ENCODE measurements around the gene NXNL2.
A peak's percentile ranks its signal among the peaks of the same experiment; 100 is the strongest.

NXNL2 gene

GRCh38 chr9:88578121-88579049 is 43.4 kb downstream of the NXNL2 start:
- peak; percentile 65 for DNase-seq

DNA sequence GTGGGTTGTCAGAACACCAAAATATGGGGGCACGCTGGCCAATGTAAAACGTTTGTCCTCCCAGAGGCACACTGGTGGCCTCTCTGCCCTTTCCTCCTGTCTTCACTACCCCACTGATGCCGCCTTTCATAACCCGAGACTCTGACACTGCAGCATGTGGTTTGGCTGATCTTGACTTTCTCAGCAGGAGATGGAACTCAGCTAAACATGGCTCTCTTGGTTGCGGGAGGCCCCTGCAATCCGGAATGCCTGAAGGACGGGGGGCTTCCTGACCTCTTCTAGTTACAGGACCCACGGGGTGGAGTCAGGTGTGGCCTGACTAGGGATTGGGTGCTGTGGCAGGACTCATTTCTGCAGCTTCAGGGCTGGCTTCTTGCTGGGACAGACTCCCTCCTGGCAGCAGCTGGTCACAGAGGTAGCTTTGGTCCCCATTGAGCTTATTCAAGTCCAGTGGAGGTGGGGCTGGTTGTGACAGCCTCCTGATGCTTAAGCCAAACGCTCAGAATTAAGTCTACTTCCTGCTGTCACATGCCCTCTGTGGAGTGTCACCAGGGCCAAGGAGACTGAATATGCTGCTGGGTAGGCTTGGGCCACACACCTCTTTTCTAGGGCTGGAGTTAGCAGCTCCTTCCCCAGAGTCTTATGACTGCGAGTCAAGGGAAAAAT is 44.2 kb downstream of the NXNL2 start:
- no peak for DNase-seq

- no peak for DNase-seq
These were observed 46.0 kb downstream of the NXNL2 start for GRCh38 chr9:88580961-88581360.

DNA sequence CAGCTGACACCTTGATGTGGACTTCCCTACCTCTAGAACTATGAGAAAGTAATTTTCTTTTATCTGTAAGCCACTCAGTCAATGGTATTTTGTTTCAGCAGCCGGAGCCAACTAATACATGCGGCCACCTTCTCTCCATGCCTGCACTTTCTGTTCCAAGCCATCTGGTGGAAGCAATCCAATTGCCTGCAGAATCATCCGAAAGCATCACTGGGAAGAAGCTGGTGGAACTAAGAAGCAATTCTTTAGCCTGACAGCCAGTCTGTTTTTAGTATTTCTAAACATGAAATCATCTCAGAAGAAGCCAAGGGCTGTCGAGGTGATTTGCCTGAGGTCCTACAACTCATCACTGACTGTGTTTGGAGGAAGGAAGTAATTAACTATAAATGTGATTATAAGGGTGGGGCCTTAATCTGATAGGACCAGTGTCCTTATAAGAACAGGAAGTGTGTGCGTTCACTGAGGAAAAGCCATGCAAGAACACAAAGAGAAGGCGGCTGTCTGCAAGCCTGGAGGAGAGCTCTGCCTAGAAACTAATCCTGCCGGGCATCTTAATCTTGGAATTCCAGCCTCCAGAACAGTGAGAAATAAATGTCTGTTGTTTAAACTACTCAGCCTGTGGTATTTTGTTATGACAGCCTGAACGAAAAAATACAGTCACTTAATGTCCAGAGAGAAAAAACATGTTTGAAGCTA is 49.1 kb downstream of the NXNL2 start:
- peak; percentile 47 for DNase-seq

DNA sequence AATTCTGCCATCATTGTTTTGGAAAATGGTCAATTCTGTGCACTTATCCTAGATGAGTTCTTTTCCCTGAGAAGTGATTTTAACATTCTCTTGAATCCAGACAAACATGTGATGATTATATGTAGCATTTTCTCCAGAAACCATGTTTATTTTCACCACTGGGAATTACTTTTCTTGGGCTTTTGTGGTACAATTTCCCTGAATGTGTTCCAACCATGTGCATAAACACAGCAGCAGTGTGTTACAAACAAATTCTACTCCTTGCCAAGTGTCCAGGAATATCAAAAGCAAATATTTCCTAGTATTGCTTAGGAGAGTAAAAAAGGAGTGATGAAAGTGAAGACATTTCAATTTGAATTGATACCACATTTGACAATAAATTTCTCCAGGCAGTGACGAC is 50.4 kb downstream of the NXNL2 start:
- no peak for DNase-seq

DNA sequence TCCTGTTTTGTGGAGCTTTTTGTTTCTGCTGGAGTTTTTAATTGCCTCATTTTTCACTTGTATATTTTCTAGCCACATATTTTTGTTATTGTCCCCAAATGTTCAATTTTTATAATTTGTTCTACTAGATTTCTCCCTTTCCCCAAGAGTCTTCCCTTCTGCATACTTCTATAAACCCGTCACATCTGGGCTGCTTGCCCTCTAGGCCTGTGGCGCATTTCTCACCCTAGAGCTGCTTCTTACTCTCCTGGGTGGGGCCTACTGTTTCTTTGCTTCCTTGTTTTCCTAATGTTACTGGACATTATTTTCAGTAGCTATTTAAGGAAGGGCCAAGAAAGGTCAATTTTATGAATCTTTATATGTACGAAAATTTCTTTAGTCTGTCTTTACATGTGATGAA is 51.5 kb downstream of the NXNL2 start:
- DNase-seq = no peak

DNA sequence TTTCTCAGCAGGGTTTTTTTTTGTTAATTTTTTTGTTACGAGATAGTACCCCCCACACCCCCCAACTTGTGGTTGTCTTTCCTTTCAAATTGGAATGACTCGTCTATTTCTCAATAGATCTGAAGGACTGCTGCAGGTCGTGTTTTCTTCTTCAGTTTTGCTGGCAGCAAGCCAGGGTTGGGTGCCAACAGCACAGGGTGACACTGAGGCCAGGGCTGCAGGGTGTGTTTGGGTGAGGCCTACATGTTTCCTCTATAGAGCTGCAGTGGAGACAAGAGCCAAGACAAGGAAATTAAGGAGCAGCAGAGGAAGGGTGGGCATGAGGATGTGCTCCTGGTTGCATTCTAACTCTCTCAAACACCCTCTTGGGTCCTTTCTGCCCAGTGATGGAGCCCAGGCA is 52.2 kb downstream of the NXNL2 start:
- no peak for DNase-seq

- DNase-seq = peak; percentile 21
These were observed 53.1 kb downstream of the NXNL2 start for GRCh38 chr9:88587885-88588649.

DNA sequence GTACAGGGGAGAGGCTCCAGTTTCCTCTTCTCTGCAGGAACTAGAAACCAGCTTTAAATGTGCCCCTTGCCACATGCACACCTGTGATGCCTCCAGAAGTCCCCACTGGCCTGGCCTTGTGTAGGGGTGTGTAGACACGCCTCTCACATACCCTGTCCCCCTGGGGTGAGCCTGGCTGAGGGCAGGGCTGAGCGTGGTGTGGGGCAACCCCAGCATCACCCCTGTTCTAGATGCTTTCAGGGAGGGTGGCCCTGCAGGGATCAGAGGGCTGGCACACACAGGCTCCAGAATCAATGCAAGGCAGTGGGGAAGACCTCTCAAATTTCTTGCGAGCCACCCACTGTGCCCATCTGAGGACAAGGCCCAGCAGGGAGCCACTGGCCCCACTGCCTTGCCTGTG is 54.7 kb downstream of the NXNL2 start:
- no peak for DNase-seq

DNA sequence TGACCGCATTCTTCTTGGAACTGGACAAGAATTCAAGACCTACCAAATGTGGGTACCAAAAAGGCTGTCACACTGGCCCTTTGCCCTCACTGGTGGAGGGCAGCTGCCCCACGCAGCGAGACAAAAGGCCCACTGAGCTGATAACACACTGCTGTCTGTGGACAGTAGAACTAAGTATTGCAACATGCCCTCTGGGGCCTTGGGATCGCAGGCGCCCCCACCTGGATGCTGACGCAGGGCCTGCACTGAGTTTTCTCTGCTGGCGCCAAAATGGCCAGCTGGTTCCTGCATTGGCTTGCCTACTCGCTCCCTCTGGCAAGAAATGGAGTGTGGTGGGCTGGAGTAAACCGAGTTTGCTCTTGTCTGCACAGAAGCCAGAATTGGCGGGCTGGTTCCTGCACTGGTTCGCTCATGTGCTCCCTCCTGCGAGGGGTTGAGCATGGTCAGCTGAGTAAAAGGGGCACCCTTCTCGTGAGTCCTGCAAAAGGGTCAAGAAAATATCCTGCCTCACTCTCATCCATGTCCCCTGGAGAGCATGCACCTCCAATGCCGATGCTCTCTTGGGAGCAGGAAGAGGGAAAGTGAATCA is 55.7 kb downstream of the NXNL2 start:
- no peak for DNase-seq

- DNase-seq = peak; percentile 58
These were observed 58.7 kb downstream of the NXNL2 start for GRCh38 chr9:88593537-88594185.

All from fibroblast of skin of abdomen (primary cell).